ENCODE measurements around the gene CLSTN1. TPM values are rescaled to one million over a fixed set of nuclear protein-coding genes. Genes with fewer than 3 reads are reported as not detected.

Gene CLSTN1
- 48.3 and 53.6 TPM in 2 replicates for total RNA-seq (2014; rRNA removed; shearing (Covaris generic))

- peak; percentile 84 for DNase-seq (ENCODE audit: low read depth)
Measured at GRCh38 chr1:9823943-9824701, at the start of gene CLSTN1. Gene CLSTN1, minus strand, starts transcription at chr1:9823965. Its CDS starts 232 bp downstream, at chr1:9823733.

- no peak for DNase-seq (ENCODE audit: low read depth)
Measured at GRCh38 chr1:9873385-9873784, 49.6 kb upstream of the CLSTN1 start.

GRCh38 chr1:9872430-9873165, 48.8 kb upstream of the CLSTN1 start:
- peak; percentile 40 for DNase-seq (ENCODE audit: low read depth)

DNA sequence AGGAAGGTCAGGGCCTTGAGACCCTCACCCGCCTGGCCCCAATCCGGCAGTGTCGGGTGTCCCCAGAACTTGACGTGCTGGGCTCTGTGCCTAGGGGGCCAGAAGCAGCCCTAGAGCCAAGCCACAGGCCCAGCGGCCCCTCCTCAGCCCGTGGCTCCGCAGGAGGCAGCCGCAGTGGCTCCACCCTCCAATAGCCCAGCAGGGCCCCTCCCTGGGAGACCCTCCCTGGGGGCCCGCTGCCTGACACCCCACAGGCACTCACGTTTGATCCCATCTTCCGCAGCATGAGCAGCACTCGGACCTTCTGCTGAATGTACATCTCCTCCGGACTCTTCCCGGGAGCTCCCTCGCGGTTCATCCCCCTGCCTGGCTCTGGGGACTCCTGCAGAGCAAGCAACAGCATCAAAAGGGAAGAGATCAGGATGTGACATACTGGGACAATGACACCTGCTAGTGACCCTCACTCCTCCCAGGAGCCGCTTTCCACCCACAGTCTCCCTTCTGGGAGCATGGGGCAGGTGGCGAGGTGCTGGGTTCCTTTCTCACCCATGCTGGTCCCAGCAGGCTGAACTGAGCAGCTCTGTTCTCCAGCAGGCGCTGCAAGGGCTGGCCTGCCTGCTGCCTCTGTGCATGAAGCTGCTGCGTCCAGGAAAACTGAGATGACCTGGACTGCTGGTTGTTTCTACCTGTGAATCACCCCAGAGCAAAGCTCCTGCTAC, 48.1 kb upstream of the CLSTN1 start:
- no peak for DNase-seq (ENCODE audit: low read depth)

- no peak for DNase-seq (ENCODE audit: low read depth)
Measured at GRCh38 chr1:9871021-9871420, 47.3 kb upstream of the CLSTN1 start.

- DNase-seq (ENCODE audit: low read depth) = no peak
Measured at GRCh38 chr1:9870572-9870971, 46.8 kb upstream of the CLSTN1 start.

GRCh38 chr1:9869831-9870251, 46.1 kb upstream of the CLSTN1 start:
- no peak for DNase-seq (ENCODE audit: low read depth)

GRCh38 chr1:9868244-9868590, 44.5 kb upstream of the CLSTN1 start:
- no peak for DNase-seq (ENCODE audit: low read depth)

GRCh38 chr1:9867408-9868243, 43.9 kb upstream of the CLSTN1 start:
- peak; percentile 57 for DNase-seq (ENCODE audit: low read depth)

GRCh38 chr1:9866836-9867235, 43.1 kb upstream of the CLSTN1 start:
- DNase-seq (ENCODE audit: low read depth) = no peak

DNA sequence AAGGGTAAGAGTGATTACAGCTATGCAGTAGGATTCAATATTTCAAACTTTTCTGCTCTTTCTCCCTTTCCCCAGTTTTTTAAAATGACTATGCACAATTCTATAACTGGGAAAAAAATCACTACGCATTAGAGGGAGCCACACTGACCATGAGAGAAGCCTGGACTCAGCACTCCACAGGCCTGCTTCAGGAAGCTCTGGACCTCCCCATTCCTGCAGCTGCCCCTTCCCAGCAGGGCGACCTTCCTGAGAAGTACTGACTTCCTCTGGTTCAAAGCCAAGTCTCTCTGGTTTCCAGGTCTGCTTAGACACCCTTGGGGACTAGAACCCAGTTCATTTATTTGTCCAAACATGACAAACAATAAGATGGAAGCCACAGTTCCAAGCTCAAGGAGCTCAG, 42.0 kb upstream of the CLSTN1 start:
- DNase-seq (ENCODE audit: low read depth) = no peak

DNA sequence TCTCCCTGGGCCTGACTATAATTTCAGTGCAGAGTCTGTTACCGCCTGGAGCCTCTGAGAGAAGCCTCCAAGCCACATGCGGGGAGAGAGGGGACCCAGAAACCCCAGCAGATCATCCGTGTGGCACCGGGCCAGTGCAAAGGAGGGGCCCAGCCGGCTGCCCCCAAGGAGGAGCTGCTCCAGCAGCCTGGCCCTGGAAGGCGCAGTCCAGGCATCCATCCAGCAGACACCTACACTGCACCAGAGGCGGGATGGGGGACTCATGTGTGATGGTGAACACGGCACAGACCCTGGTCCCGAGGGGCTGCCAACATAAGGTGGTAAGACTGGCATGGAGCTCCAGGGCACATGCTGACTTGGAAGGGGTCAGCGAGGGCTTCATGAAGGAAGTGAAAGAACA, 39.6 kb upstream of the CLSTN1 start:
- DNase-seq (ENCODE audit: low read depth) = no peak

- no peak for DNase-seq (ENCODE audit: low read depth)
Measured at GRCh38 chr1:9861360-9861759, 37.6 kb upstream of the CLSTN1 start.

- DNase-seq (ENCODE audit: low read depth) = no peak
Measured at GRCh38 chr1:9860887-9861286, 37.1 kb upstream of the CLSTN1 start.

DNA sequence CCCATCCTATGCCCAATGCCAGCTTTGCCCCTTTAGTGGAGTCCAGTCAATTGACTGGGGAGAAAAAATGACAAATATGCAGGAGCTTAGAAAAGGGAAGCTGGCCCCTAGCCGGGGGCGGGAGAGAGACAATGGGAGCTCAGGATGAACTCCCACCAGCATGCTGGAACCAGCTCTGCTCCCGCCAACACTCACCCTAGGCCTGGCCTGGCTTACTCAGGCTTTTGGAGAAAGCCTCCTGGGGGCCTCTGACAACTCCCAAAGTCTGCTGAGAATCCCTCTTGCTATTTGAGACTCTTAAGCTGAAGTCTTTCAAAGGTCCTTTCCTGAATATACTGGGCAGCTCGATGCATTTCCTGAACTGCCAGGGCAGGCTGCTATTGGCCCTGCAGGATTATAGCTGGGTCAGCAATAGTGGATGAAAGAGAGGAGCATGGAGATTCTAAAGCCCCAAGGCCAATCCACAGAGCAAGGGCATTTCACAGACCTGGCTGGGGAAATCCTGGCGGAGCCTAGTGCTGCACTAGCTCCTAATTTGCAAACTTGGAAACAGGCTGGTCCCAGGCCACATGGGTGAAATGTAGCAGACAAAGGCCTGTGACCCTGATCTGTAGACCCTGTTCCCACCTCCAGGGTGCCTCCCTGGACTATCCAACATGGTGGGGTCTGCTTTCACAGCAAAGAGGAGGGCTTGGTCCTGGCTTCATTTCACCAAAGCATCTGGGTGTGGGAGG, 35.7 kb upstream of the CLSTN1 start:
- DNase-seq (ENCODE audit: low read depth) = no peak

DNA sequence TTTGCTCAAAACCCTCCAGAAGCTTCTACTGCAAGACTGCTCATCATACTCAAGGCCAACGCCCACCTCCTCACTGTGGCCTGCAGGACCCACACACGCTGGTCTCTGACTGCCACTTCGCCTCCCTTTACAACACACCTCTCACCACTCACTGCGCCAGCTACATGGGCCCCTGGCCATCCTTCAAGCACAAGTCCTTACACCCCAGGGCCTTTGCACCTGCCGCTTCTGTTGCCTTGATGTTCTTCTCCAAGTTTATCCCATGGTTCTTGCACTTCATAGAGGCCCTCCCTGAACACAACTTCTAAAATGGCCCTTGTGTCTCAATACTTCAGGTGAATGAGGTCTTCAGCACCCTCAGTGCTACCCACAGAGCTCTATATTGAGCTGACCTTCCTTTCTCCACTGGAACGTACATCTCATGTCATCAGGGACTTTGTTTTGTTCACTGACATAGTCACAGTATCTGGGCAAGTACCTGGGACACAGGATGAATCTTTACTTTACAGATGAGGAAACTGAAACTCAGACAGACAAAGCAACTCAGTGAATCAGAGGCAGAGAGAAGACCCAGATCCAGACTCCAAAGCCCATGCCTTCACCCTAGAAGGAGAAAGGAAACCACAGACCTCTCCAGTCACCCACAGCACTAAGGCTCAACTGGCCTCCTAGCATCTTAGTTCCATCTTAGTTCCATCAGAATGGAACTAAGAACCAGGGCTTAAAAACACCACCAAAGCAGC, 34.7 kb upstream of the CLSTN1 start:
- DNase-seq (ENCODE audit: low read depth) = no peak

- no peak for DNase-seq (ENCODE audit: low read depth)
Measured at GRCh38 chr1:9855186-9855585, 31.4 kb upstream of the CLSTN1 start.

- no peak for DNase-seq (ENCODE audit: low read depth)
Measured at GRCh38 chr1:9853249-9853595, 29.5 kb upstream of the CLSTN1 start.

DNA sequence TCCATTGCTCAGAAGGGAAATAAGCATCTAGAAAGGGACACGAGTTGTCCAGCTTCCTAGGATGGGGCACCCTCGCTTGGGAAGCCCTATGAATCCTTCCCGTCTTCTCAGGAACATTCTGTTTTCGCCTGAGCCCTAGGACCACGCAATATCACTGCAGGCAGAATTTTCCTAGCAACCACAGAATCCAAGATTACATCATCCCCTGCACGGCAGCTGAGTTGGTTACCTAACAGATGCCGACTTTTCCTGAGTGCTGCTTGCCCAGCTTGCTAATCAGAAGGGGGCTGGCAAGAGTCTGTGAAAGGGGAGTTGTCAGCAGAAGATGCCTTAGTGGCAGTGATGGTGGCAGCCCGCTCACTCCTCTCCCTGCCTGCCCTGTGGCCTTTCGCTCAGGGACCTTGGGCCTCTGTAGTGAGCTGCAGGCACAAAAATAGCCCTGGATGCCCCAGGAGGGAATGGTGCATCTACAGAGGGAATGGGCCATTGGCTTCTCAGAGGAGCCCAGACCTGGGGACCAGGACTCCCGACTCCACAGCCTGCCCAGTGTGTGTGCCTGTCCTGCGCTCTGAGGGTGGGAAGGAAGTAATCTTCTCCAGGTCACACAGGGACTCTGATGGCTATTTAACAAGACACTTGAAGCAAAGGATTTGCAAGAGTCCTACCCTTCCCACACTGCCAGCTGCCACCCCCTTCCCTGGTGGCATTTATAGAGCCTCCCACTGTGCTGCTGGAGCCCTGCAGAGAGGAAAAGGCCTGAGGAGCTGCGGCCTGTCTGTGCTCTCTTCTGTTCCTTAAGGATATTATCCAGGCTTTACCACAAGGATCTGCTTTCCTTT, 28.9 kb upstream of the CLSTN1 start:
- DNase-seq (ENCODE audit: low read depth) = peak; percentile 69

All from RPMI7951 (cell line).